ENCODE data around the gene HLA-G. TPM values are rescaled to one million over a fixed set of nuclear protein-coding genes. Genes with fewer than 3 reads are reported as not detected.

Gene HLA-G
- total RNA-seq, 2 experiments from 2014 or later: 0.70 TPM; not detected in 1

DNA sequence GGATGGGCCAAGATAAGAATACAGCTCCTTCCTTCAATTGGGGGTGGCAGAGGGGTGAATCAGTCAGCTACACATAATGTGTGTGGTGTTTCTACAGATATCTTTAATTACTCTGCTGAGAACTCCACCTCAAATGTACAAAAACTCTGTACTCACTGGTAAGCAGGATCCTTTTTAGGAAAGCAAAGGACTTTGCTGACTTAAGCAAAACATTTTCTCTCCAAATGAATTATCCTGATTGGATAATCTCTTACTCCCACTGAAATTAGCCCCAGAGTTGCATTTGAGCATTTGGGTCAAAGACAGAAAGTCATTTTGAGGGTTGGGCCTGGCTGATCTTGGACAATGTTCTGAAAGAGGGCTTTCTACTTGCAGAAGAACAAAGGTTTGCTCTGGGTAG lies 13.4 kb downstream of the HLA-G start:
- intact Hi-C loops (cut with micrococcal nuclease; ENCODE audit: unreplicated experiment): no loop called here
- POLR2A ChIA-PET: no interaction called here

DNA sequence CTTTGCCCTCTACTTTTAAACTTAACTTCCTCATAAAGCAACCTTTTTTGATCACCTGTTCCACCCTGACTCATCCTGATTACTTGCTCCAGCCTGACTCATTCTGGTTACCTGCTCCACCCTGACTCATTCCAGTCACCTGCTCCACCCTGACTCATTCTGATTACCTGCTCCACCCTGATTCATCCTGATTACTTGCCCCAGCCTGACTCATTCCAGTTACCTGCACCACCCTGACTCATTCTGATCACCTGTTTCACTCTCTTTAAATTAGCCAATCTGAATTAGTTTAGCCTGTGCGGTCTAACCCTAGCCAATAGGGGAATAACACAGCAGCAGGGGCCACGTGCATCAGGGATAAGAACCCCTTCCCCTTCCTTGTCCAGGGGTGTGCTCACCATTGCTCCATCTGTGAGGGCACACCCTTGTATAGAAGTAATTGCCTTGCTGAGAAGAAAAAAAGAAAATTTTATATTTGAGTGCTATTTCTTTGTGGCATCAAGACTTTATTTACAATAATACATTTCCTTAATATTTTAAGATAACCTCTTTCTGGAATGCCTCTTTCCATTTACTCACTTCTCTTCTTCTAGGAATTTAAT lies 17.9 kb downstream of the HLA-G start:
- Histone ChIP-seq H3K36me3 (ENCODE audit: insufficient read depth, low read length) (no peaks in the 10 kb centered on the region), H3K4me1 (ENCODE audit: insufficient read depth, low read length, poor library complexity, severe bottlenecking) (no peaks in the 10 kb centered on the region), H3K4me2 (ENCODE audit: low read length) (no peak overlapping the region), H3K9me2 (ENCODE audit: insufficient read depth, low read length) (no peaks in the 10 kb centered on the region), H2AFZ (ENCODE audit: low read length) (no peak overlapping the region), H4K20me1 (ENCODE audit: insufficient read depth, low read length) (no peaks in the 10 kb centered on the region), H3K4me3 (ENCODE audit: low read depth, low read length, poor library complexity, severe bottlenecking) (no peak overlapping the region), H3K79me2 (ENCODE audit: insufficient read depth, low read depth, low read length) (no peaks in the 10 kb centered on the region), H3K9me3 (ENCODE audit: low read length) (no peaks in the 10 kb centered on the region), H3K27ac (ENCODE audit: low read depth, low read length, poor library complexity, severe bottlenecking) (no peak overlapping the region)
- CTCF ChIA-PET (ENCODE audit: unreplicated experiment): no interaction called here
- no peak for TF ChIP-seq CTCF (conservative IDR thresholded peaks at IDR 0.05; ENCODE audit: low read length)
- TF ChIP-seq EZH2phosphoT487 (IDR thresholded peaks at IDR 0.05; ENCODE audit: borderline replicate concordance, low read depth, low read length): no peak
- no TSS peak for BruUV-seq (replicated peaks)
- intact Hi-C loops (cut with micrococcal nuclease; ENCODE audit: unreplicated experiment): no loop called here
- no peak for DNase-seq (ENCODE audit: low spot score)
- POLR2A ChIA-PET: interaction anchor here (0.6 kb wide), 1 partner anchor 95 kb away, joined by 8 read pairs; no protein-coding TSS in a partner anchor

More for the DNA sequence above, 13.4 kb downstream of the HLA-G start:
- Histone ChIP-seq H3K9me2 (ENCODE audit: insufficient read depth, low read length) (no peaks in the 10 kb centered on the region), H4K20me1 (ENCODE audit: insufficient read depth, low read length) (no peaks in the 10 kb centered on the region), H3K4me3 (ENCODE audit: low read depth, low read length, poor library complexity, severe bottlenecking) (no peak overlapping the region), H3K9me3 (ENCODE audit: low read length) (no peaks in the 10 kb centered on the region), H3K36me3 (ENCODE audit: insufficient read depth, low read length) (no peaks in the 10 kb centered on the region), H3K79me2 (ENCODE audit: insufficient read depth, low read depth, low read length) (no peaks in the 10 kb centered on the region), H3K4me2 (ENCODE audit: low read length) (no peak overlapping the region), H3K27ac (ENCODE audit: low read depth, low read length, poor library complexity, severe bottlenecking) (no peak overlapping the region), H3K4me1 (ENCODE audit: insufficient read depth, low read length, poor library complexity, severe bottlenecking) (no peaks in the 10 kb centered on the region), H2AFZ (ENCODE audit: low read length) (no peak overlapping the region)
- no peak for TF ChIP-seq EZH2phosphoT487 (IDR thresholded peaks at IDR 0.05; ENCODE audit: borderline replicate concordance, low read depth, low read length)
- TF ChIP-seq CTCF (conservative IDR thresholded peaks at IDR 0.05; ENCODE audit: low read length): no peak
- DNase-seq (ENCODE audit: low spot score): no peak
- CTCF ChIA-PET (ENCODE audit: unreplicated experiment): no interaction called here
- BruUV-seq (replicated peaks): no TSS peak

DNA sequence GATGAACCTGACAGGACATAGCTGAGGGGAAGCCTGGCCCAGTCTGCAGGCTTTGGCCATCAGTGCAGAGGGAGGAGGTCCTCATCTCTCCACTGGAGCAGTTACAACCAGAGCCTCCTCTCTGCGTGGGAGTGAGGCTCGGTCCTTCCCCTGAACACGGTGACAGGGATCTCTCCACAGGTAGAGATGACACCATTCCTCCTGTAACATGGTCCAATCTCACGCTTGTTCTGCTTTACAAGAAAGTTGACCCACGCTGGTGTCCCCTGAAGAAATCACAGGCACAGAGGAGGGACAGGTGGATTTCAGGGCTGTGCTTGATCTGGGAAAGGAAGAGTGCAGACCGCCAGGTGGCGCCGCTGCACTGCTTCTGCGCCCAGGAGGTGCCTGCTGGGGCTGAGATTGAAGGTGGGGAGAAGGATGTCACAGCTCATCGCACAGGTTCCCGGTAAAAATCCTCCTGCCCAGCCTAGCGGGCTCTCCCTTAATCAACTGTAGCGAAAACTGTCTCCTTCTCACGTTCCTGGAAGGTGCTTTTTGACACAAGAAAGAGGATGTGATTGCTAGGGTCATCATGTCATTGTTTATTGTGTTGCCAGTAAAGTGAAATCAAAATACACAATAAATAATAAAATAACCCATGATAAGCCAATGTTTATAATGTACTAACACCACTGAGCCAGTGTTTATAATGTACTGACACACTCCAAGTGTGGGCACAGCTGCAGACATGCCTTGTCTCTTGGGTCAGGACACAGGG lies 20.4 kb downstream of the HLA-G start:
- H2AFZ ChIP-seq (ENCODE audit: low read length): no peak overlapping the region
- H3K4me3 ChIP-seq (ENCODE audit: low read depth, low read length, poor library complexity, severe bottlenecking): no peak overlapping the region
- peak overlapping the region; percentile 12; the same call in 1 of the 2 replicates for H3K4me2 ChIP-seq (ENCODE audit: low read length)
- DNase-seq (ENCODE audit: low spot score): peak; percentile 70
- TF ChIP-seq CTCF (conservative IDR thresholded peaks at IDR 0.05; ENCODE audit: low read length) (peak; percentile 97), EZH2phosphoT487 (IDR thresholded peaks at IDR 0.05; ENCODE audit: borderline replicate concordance, low read depth, low read length) (no peak)
- ChIA-PET POLR2A (no interaction called here), CTCF (ENCODE audit: unreplicated experiment) (no interaction called here)
- H3K9me2 ChIP-seq (ENCODE audit: insufficient read depth, low read length): no peaks in the 10 kb centered on the region
- H3K9me3 ChIP-seq (ENCODE audit: low read length): no peaks in the 10 kb centered on the region
- intact Hi-C loops (cut with micrococcal nuclease; ENCODE audit: unreplicated experiment): loop anchor here (1.0 kb wide), 3 partner anchors 119 to 283 kb away; no protein-coding TSS in a partner anchor
- no peak overlapping the region for H3K27ac ChIP-seq (ENCODE audit: low read depth, low read length, poor library complexity, severe bottlenecking)
- no peaks in the 10 kb centered on the region for H3K4me1 ChIP-seq (ENCODE audit: insufficient read depth, low read length, poor library complexity, severe bottlenecking)
- no peaks in the 10 kb centered on the region for H4K20me1 ChIP-seq (ENCODE audit: insufficient read depth, low read length)
- no TSS peak for BruUV-seq (replicated peaks)
- H3K79me2 ChIP-seq (ENCODE audit: insufficient read depth, low read depth, low read length): no peaks in the 10 kb centered on the region
- no peaks in the 10 kb centered on the region for H3K36me3 ChIP-seq (ENCODE audit: insufficient read depth, low read length)
